ENCODE data around the gene SERTAD3. TPM values are rescaled to one million over a fixed set of nuclear protein-coding genes. Genes with fewer than 3 reads are reported as not detected.

Gene SERTAD3
- total and polyA plus RNA-seq, 10 of the 15 experiments (the other 5 are each of a cell fraction or from before 2014, with no cell fraction given): 4.2 to 22.4 (median 13.7) TPM

DNA sequence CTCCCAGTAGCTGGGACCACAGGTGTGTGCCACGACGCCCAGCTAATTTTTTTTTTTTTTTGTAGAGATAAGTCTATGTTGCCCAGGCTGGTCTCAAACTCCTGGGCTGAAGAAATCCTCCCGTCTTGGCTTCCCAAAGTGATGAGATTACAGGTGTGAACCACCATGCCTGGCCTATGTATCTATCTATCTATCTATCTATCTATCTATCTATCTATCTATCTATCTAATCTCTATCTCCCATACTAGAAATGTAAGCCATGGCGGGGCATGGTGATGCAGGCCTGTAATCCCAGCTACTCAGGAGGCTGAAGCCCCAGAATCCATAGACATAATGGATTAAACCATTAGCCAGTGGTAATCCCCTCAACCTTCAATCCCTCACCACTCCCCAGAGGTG is 6.5 kb upstream of the SERTAD3 start (continued):
- TF ChIP-seq CHD2 (IDR thresholded peaks at IDR 0.05; ENCODE audit: borderline replicate concordance, low read depth, low read length) (no peak), KDM1A (IDR thresholded peaks at IDR 0.05; ENCODE audit: borderline replicate concordance) (no peak), SMAD5 (IDR thresholded peaks at IDR 0.05; ENCODE audit: low read depth) (no peak), CUX1 (IDR thresholded peaks at IDR 0.05; ENCODE audit: insufficient replicate concordance, low read depth, low read length) (no peak), ZNF217 (IDR thresholded peaks at IDR 0.05) (no peak), RCOR1 (conservative IDR thresholded peaks at IDR 0.05; ENCODE audit: low read depth, low read length) (no peak), ZNF24 (IDR thresholded peaks at IDR 0.05) (no peak), SREBF1 (IDR thresholded peaks at IDR 0.05; ENCODE audit: low read length) (no peak)
- TF ChIP-seq, protein P1, sequence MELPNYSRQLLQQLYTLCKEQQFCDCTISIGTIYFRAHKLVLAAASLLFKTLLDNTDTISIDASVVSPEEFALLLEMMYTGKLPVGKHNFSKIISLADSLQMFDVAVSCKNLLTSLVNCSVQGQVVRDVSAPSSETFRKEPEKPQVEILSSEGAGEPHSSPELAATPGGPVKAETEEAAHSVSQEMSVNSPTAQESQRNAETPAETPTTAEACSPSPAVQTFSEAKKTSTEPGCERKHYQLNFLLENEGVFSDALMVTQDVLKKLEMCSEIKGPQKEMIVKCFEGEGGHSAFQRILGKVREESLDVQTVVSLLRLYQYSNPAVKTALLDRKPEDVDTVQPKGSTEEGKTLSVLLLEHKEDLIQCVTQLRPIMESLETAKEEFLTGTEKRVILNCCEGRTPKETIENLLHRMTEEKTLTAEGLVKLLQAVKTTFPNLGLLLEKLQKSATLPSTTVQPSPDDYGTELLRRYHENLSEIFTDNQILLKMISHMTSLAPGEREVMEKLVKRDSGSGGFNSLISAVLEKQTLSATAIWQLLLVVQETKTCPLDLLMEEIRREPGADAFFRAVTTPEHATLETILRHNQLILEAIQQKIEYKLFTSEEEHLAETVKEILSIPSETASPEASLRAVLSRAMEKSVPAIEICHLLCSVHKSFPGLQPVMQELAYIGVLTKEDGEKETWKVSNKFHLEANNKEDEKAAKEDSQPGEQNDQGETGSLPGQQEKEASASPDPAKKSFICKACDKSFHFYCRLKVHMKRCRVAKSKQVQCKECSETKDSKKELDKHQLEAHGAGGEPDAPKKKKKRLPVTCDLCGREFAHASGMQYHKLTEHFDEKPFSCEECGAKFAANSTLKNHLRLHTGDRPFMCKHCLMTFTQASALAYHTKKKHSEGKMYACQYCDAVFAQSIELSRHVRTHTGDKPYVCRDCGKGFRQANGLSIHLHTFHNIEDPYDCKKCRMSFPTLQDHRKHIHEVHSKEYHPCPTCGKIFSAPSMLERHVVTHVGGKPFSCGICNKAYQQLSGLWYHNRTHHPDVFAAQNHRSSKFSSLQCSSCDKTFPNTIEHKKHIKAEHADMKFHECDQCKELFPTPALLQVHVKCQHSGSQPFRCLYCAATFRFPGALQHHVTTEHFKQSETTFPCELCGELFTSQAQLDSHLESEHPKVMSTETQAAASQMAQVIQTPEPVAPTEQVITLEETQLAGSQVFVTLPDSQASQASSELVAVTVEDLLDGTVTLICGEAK (IDR thresholded peaks at IDR 0.05; ENCODE audit: borderline replicate concordance): no peak
- TF ChIP-seq, protein P2, sequence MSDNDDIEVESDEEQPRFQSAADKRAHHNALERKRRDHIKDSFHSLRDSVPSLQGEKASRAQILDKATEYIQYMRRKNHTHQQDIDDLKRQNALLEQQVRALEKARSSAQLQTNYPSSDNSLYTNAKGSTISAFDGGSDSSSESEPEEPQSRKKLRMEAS (IDR thresholded peaks at IDR 0.05; ENCODE audit: low read depth, low read length): no peak

Data from GM12878 (cell line).